GM12865 (cell line): ENCODE data around the gene EIF2S1.

Source experiments
- DNase-seq: peaks from one replicate; pipeline ENCODE4 v3.0.0; 2010; ENCODE audit warnings: low read depth
- H3K4me3 ChIP-seq: 2 replicates; pipeline ENCODE4 v1.5.1; 2011; ENCODE audit warnings: mild to moderate bottlenecking, low read depth, low read length, control low read depth
- TF ChIP-seq, protein P1 (sequence below): IDR thresholded peaks from 2 replicates; pipeline ENCODE4 v1.5.1; 2011; ENCODE audit warnings: low read length, control low read depth, low read depth, inconsistent platforms; ENCODE audit not compliant: insufficient read depth; ENCODE audit errors: missing control alignments

The EIF2S1 gene

DNA sequence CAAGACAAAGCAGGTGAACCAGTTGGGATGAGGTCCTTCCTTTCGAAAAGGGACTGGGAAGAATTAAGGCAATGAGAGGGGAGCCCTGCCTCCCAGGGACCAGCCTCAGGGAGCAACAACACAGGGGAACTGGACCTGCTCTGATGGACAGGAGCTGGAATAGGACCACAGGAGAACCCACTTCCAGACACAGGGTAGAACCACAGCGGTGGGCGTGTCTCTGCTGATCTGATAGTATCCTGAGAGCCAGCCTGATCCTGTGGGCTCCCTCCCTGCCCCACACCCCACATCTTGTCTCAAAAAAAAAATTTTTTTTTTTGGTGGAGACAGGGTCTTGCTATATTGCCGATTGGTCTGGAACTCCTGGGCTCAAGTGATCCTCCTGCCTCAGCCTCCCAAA lies 65.5 kb downstream of the EIF2S1 start:
- no peak for DNase-seq
- TF ChIP-seq, protein P1, sequence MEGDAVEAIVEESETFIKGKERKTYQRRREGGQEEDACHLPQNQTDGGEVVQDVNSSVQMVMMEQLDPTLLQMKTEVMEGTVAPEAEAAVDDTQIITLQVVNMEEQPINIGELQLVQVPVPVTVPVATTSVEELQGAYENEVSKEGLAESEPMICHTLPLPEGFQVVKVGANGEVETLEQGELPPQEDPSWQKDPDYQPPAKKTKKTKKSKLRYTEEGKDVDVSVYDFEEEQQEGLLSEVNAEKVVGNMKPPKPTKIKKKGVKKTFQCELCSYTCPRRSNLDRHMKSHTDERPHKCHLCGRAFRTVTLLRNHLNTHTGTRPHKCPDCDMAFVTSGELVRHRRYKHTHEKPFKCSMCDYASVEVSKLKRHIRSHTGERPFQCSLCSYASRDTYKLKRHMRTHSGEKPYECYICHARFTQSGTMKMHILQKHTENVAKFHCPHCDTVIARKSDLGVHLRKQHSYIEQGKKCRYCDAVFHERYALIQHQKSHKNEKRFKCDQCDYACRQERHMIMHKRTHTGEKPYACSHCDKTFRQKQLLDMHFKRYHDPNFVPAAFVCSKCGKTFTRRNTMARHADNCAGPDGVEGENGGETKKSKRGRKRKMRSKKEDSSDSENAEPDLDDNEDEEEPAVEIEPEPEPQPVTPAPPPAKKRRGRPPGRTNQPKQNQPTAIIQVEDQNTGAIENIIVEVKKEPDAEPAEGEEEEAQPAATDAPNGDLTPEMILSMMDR: no peak
- H3K4me3 ChIP-seq: no peak overlapping the region

DNA sequence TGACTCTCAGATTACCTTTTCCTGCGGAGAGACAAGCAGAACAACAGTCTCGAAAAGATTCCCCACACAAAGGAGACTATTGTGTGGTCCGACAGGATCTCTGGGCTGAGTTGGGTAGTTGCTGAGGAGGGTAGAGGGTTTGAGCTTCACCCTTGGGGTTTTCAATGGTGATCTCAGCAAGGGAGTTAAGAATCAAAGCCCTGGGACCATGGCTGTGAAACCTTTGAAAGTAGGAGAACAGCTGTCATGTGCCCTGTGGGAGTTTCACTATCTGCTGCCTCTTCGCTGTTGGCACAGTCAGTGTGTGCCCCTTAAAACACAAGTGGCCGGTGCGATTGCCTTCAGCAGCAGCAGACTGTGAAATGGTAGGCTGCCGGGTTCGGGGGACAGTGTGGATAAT lies 66.0 kb downstream of the EIF2S1 start:
- TF ChIP-seq, protein P1: no peak
- H3K4me3 ChIP-seq: no peak overlapping the region
- DNase-seq: no peak

DNA sequence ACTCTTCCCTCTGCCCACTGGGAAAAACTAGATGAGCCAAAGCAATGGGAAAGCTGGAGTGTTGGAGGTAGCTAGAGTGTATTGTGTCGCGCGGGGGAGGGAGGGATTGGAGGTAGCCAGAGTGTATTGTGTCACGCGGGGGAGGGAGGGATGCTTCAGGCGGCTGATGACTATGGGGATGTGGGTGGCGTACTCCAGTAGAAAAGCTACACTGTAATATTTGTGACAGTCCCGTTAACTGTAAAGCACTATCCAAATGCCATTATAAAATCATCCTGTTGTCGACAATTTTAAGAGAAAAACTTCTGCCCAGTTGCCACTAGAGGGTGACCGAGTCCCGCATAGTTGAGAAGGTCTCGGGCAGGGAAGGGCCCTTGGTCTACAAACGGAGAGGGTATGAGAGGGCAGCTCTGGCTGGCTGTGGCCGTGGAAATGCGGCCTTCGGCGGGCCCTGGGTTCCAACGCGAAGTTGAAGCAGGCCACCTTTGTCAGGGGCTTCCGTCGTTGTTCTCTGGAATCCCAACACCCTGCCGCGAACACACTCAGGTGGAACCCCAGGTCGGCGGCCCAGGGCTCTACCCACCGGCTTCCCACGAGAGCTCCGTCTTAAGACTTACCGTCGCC lies 67.0 kb downstream of the EIF2S1 start:
- DNase-seq: peak; percentile 87
- TF ChIP-seq, protein P1: peak; percentile 82
- no peak overlapping the region for H3K4me3 ChIP-seq

DNA sequence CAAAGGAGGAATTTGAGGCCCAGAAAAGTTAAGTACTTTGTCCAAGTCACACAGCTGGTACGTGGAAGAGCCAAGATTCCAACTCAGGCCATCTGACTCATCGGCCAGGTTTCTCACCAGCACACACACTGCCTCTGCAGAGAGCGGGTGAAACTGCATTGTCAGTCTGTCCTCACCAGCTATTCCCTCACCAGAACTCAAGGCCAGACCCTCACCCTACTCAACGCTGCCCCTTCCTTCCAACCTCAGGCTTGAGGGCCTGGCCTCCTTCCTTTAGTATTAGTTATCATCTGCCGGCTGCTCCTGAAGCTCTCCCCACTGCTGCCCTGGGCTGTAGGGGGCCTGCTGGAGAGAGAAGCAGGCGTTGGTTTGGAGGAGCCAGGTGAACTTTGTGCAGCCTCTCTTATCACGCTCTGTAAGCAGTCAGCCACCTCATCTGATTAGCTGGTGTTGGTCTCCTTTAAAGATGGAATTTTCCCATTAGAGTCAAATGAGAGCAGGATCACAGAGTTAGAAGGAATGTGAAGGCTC lies 68.4 kb downstream of the EIF2S1 start:
- DNase-seq: no peak
- TF ChIP-seq, protein P1: no peak
- no peak overlapping the region for H3K4me3 ChIP-seq

DNA sequence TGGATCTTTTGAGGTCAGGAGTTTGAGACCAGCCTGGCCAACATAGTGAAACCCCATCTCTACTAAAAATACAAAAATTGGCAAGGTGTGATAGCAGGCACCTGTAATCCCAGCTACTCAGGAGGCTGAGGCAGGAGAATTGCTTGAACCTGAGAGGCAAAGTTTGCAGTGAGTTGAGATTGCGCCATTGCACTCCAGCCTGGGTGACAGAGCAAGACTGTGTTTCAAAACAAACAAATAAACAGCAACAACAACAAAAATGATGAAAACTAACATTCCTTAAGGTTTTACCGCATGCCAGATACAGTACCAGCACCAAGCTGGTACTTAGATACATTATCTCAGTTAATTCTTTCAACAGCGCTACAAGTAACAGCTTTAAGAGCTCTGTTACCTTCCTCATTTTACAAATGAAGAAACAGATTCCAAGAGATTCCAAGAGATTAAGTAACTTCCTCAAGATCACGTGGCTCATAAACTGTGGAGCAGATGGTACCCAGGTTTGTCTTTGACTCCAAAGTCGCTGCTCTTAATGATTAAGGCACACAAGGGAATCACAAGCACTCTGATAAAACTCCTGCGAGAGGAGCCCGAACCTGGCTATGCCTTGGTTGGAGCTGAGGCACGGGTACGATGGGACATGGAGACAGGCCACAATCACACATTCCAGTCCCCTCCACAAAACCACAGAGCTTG lies 69.5 kb downstream of the EIF2S1 start:
- TF ChIP-seq, protein P1: no peak
- H3K4me3 ChIP-seq: no peak overlapping the region
- no peak for DNase-seq

DNA sequence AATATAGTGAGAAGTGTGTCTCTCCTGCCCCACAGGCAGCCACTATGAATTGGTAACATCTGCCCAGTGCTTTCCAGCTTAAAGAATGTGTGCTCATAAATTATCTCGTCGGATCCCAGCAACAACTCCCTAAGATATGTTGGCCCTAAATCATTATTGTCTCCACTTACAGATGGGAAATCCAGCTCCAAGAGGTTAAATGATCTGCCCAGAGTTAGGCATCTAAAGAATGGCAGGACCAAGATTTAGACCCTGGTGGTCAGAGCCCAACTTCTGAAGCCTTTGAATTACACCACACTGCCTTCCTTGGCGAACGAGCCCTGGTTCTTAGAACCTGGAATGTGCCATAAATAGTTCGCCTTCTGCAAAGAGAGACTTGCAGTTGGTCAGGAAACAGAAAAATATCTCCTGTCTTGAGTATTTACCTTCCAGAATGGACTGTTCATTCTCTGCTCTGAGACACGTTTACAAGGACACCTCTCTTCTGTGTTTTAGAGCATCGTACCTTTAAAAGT lies 72.0 kb downstream of the EIF2S1 start:
- DNase-seq: no peak
- H3K4me3 ChIP-seq: no peak overlapping the region
- TF ChIP-seq, protein P1: no peak
